Stimulated activated naive CD4-positive, alpha-beta T cell treated with Interleukin-2 at 50 U/mL for 16 hours (primary cell): ENCODE measurements around the gene FYCO1.
"Not testable (repeated sequence)": the region's sequence is repeated elsewhere in the genome, so short reads cannot be mapped to it uniquely, and the experiment has no call there.

Experiments
- DNase-seq: peaks from one replicate; lab custom pipeline; 2025; lab: John Stamatoyannopoulos, UW

FYCO1 gene

DNA sequence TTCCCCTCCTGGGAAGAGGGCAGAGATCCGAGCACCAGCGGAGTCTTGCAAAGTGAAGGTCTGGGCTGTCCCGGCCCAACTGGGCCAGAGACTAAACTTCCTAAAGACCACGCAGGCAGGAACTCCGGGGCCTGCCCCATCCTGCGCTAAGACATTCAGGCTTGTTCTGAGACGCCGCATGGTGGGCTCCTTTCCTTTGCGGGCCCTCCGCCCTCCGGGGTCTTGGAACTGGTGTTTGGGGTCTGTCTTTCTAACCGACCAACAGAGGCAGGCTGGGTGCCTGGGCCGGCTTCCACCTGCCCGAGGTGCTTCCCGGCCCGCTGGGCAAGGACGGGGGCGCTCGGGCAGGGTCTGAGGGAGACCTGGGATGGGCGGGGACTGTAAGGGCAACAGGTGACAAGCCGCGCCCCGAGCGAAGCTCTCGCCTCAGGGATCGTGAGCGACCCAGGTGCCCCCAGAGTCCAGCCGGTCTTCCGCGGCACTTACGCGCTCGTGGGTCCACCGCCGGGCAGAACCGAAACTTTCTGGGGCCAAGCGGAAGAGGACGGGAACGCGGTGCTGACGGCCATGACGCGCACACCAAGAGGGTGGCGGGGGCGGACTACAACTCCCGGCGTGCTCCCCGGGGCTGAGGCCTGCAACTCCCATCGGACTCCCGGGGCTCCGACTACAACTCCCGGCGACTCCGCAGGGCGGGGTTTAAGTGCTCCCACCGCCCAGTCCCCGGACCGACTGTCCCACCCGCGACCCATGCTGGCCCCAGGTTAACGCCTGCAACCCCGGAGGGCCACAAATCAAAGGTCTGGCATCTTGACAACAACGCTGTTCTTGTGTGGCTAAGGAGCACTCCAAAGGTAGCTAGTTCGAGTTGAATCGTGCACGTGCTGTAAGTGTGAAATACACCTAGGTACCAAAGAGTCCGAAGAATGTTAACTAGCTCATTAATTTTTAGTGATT lies at the start of gene FYCO1:
TSS of gene FYCO1 (minus strand) at position 589 of the 957 bp plus-strand sequence. CDS start 10,914 bp downstream, outside the sequence.
- peak; percentile 87 for DNase-seq

DNA sequence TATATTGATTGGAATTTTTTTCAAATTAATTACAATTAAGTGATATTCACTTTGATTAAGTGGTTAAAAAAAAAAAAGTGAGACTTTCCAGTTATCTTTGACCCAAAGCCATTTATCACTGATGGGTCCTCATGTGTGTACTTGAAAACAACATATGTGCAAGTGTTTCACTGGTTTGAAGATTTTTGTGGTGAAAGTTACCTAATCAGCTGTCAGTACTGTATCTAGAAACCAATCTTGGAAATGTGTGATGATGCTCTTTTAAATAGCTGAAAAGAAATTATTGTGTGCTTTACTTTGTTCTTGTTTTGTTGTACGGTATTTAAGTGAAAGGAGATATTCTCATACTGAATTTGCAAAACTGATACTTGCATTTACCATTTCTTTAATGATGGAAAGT lies 43.3 kb upstream of the FYCO1 start:
- DNase-seq, result no peak

DNA sequence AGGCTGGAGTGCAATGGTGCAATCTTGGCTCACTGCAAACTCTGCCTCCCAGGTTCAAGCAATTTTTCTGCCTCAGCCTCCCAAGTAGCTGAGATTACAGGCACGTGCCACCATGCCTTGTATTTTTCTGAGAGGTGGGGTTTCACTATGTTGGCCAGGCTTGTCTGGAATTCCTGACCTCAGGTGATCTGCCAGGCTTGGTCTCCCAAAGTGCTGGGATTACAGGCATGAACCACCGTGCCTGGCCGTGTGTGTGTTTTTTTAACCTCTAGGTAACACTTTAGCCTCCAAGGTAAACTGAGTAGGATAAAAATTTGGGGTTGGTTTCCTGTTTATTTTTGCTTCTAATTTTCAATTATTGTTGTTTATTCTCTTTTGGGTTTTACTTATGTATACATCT lies 42.4 kb upstream of the FYCO1 start:
- DNase-seq, result not testable (repeated sequence)

DNA sequence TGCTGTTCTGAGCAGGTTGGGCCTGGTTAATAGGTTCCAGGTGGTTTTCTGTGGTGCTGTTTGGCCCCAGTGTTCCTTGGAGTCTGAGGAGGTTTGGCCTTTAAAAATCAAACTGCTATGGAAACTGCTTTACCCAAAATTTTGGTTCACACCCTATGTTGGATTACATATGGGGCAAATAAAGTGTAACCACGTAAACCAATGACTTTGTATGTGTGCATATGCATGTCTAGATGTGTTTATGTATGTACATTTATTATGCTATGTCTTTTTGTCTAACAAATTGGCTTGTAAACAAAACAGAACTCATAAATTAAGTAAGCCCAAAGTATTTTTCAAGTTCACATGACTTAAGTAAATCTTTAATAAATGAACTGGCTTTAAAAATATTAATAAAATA lies 40.6 kb upstream of the FYCO1 start:
- no peak for DNase-seq

DNA sequence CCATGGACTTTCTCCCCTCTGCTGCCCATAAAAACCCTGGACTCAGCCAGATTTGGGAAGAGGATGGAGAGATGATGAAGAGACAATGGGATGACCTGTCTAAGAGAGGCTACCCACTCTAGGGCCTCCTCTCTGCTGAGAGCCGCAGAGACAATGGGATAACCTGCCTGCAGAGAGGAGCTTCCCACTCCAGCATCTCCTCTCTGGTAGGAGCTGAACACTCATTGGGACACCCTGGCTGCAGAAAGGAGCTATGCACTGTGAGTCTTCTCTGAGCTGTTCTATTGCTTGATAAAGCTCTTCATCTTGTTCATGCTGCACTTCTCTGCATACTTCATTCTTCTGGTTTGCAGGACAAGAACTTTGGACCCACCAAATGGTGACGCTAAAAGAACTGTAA lies 36.1 kb upstream of the FYCO1 start:
- DNase-seq, result no peak

DNA sequence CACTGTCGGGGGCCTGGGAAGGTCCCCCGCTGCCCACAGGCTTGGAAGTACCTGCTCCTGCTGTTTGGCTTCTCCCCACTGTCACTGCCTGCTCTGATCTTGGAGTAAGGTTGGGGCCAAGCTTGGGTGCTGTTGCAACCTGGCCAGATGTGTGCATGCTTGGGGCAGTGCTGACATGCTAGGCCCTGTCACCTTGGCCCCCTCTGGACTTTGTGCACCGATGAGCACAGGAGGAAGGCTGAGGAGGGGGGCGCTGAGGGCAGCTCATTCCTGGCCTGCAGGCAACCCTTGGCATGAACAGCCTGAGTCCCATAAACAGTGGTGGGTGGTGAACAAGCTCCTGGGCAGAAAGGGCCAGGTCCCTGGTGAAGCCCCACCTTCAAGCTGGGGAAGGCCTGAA lies 35.6 kb upstream of the FYCO1 start:
- no peak for DNase-seq

DNA sequence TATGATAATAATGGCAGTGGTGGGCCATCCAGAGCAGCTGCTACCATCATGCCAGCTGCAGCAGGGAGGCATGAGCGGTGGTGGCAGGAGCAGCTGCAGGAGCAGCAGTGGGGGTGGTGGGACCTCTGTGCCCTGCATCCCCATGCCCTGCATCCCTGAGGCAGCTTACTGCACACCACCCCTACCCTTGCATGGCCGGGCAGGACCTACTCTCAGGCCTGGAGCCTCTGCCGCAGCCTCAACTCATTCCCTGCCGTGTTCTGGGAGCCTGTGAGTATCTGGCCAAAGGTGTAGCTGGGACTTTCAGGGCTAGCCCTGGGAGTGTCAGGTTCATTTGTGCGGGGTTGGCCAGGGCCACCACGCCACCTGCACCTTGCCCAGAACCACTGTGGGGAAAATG lies 35.0 kb upstream of the FYCO1 start:
- DNase-seq, result no peak

DNA sequence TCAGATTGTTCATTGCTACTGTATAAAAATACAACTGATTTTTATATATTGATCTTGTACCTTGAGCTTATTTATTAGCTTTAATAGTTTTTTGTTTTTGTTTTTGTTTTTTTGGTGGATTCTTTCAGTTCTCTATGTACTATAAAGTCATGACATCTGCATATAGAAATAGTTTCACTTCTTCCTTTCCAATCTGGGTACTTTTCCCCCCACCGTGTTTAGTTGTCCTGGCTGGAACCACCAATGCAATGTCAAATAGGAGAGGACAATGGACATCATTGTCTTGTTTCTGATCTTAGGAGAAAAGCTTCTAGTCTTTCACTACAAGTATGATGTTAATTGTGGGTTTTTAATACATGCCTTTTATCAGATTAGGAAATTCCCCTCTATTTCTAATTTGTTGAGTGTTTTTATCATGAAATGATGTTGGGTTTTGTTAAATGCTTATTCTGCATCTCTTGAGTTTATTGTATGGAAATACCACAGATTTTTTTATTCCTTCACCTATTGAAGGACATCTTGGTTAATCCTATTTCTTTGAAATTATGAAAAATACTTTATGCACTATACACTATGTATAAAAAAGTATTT lies 34.4 kb upstream of the FYCO1 start:
- DNase-seq, result no peak

DNA sequence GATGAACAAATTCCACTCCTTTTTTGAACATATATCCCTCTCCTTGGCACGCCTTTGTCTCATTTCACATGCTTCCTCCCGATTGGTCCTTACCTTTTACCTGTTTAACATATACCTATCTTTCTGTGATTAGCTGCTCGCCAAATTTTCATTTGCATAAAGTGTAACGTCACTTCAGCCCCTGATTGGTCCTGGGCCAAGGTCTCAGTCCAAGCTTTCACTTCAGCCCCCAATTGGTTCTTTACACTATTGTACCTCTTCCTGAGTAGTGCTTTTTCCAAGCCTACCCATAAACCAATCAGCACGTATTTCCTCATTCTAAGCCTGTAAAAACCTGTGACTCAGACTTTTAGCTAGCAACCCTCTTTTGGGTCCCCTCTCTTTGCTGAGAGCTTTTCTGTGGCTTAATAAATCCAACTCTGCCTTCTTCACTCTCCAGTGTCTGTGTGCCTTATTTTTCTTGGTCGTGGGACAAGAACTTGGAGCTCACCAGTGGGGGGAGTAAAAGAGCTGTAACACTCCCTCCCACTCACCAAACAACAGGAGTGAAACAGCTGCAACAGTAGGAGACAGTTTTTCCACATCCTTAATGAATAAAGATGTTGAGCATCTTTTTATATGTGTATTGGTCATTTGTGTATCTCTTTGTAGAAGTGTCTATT lies 32.2 kb upstream of the FYCO1 start:
- DNase-seq, result no peak

DNA sequence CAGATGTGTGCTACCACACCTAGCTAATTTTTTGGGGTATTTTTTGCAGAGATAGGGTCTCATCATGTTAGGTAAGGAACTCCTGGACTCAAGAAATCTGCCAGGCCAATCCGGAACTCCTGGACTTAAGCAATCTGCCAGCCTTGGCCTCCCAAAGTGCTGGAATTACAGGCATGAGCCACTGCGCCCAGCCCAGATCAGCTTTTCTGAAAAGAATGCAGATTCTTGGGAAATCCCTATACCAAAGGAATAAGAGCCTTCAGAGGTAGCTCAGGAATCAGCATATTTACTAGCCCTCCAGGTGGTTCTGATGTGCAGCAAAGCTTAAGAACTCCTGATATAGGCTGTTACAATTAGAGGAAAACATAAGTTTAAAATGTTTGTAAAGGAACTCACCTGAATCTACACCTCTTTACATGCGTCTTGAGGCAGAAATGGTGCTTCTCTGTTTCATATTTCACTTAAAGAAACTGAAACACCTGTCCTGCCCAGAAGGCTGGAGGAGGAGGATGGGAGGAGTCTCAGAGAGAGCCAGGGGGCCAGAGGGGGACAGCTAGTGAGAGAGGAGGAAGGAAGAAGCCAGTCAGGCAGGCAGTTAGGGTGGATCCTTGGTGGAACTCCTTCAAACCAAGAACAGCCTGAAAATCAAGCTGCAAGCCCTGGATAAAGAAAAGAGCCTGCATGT lies 31.5 kb upstream of the FYCO1 start, which contains the start of gene XCR1:
TSS of gene XCR1 (minus strand) at position 463 of the 685 bp plus-strand sequence. CDS start 5,536 bp downstream, outside the sequence.
- no peak for DNase-seq

DNA sequence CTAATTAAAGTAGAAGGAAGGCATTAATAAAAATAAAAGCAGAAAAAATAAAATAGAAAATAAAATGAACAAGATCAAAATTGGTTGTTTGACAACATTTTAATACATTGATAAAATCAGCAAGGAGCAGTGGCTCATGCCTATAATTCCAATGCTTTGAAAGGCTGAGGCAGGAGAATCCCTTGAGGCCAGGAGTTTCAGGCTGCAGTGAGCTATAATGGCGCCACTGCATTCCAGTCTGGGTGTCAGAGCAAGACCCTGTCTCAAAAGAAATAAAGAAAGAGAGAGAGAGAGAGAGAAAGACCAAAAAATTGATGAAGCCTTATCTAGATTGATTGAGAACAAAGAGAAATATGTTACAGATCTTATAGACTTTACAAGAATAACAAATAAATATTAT lies 29.5 kb upstream of the FYCO1 start:
- DNase-seq, result no peak

DNA sequence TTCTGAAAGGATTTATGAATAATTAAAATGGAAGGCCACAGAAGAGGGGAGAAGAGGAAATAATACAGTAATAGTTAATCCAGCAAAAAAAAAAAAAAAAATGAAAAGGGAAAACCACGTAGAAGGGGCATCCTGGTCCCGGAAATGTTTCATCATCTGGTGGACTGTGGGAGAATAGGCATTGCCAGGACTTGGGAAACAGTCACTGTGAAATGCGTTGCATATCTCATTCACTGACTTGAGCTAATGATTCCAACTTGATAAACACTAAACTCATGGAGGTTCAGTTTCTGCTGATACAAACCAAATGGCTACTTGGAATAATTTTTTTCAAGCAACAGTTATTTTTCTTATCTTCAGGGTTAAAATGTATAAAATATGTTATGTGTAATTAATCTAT lies 28.5 kb upstream of the FYCO1 start:
- no peak for DNase-seq

DNA sequence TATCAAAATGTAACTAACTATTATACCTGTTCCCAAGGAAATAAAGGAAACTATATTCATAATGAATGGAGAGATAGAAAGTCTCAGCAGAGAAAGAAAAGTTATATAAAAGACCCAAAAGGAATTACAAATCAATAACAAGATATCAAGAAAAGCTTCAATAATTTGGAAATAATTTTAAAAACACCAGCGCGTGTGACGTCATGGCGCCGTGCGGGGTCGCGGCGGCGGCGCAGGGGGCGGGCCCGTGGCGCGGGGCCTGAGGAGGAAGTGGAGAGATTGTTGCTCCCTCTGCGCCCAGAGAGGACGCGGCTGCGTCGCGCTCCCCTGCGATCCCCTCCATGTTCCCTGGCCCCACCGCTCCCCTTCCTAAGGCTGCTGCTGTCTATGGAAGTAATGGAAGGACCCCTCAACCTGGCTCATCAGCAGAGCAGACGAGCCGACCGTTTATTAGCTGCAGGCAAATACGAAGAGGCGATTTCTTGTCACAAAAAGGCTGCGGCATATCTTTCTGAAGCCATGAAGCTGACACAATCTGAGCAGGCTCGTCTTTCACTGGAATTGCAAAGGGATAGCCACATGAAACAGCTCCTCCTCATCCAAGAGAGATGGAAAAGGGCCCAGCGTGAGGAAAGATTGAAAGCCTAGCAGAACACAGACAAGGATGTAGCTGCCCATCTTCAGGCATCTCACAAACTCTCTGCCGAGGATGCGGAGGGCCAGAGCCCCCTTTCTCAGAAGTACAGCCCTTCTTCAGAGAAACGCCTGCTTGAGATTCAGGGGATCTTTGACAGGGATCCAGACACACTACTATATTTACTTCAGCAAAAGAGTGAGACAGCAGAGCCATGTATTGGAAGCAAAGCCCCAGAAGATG lies 27.5 kb upstream of the FYCO1 start:
- no peak for DNase-seq

DNA sequence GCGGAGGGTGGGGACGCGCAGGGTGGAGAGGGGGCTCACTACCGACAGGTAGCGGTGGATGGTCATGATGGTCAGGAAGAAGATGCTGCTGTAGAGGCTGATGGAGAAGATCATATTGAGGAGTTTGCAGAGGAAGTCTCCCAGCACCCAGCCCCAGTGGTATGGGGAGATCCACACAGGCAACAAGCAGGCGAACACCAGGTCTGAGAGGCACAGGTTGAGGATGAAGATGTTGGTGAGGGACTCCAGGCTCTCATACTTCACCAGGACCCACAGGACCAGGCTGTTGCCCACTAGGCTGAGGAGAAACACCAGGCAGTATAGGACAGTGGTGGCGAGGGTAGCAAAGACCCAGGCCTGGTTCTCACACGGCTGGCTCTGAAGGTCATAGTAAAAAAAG lies 25.9 kb upstream of the FYCO1 start:
- DNase-seq, result no peak

DNA sequence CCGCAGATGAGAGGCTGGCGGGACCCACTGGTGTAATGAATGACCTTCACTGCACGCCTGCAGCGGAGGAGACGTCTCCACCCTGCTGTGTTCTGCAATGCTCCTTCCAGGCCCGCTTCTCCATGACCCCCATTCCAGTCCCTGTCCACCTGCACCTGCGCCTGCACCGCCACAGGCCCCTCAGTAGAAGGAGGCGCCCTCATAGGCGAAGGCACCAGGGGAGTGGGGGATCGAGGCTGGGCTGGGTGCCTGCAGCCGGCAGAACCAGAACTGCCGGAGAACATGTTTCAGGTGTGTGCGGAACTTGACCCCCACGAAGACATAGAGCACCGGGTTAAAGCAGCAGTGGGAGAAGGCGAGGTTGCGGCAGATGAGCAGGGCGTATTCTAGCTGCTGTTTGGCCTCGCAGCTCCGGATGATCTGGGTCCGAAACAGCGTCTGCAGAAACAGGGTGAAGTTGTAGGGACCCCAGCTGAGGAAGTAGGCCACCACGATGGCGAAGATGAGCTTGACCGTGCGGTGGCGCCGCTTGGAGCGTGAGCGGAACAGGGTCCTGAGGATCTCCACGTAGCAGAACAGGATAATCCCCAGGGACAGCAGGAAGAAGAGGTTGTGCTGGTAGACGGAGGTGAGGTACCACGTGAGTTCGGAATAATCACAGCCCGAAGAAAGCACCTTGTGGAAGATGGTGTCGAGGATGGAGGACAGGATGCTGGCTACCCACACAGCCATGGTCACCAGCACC lies 25.3 kb upstream of the FYCO1 start:
- DNase-seq, result no peak

DNA sequence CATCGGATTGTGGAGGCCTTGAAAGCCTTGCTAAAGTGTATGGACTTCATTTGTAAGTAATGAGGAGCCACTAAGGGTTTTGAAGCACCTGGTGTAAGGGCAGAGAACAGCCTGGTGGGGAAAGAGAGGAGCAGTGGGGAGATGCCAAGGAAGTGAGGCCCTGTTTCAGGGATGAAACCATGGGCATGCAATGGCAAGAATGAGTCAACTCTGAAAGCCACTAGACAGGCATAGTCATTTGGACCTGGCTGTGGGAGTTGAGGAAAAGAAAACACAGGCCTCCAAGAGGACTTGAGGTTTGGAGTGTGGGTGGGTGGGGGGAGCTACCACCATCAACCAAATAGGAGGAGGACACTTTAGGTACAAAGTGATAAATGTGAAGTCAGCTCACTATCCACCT lies 24.1 kb upstream of the FYCO1 start:
- DNase-seq, result peak; percentile 41

DNA sequence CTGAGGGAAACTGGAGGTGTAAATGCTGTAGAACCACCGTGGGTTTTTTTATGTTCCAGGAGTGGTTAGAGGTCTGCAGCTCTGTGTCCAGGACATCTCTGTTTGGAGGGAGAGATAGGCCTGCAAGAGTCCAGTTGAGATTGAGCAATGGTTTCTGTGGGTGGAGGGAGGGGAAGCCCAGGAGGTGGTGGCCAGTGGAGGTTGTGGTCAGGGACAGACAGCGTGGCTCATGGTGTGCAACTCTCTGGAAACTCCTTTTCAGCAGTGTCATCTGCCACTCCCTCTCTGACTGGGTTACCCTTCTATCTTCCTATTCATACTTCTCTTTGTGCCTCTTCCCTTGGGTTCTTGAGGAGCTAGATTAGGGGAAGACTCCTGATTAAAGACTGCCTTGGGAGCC lies 22.1 kb upstream of the FYCO1 start:
- DNase-seq, result no peak

DNA sequence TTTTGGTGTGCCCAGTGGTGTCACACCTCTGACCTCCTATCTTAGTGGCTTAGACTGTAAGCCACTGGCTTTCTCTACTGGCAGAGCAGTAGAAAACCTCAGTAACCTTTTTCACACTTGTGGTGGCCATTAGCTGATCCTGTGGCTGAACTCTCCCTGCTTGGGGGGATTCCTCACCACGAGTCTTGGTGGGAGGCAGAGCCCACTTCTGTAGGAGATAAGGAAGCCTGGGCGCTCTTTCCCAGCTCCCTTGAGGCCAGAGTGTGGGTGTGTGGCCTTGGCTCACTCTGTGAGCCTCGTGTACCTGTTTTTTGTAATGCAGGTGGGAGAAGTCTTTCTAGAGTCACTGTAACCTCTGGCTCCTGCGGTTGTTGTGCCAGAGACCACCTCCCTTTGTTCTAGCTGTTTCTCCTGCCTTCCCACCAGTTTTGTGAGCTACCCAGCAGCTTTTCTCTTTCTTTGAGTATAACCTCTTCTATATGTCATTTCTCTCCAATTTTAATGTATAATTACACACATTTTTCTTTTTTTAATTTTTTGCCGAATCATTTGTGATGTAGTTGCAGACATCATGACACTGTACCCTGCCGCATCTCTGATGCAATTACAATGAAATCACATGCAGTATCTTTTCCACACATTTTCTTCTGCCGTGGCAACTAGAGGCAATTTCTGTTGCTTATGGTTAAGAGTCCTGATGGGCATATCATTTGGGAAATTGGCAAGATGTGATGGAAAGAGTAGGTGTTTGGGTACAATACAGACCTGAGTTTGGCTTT lies 17.9 kb upstream of the FYCO1 start:
- no peak for DNase-seq

DNA sequence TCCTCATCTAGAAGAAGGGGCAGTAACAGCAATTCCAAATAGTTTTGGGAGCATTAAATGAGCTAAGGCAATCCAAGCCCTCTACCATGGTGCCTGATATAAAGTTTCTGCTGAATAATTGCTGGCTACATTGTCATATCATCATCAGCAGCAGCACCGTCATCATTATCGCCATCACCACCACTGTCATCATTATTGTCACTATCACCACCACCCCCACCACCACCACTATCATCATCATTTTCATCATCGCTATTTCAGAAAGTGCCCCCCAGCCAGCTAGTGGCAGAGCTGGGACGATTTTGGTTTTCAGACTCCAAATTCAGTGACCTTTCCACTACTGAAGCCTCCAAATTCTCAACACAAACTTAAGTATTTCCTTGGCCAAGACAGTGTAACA lies 16.6 kb upstream of the FYCO1 start:
- no peak for DNase-seq
